Stimulated activated CD4-positive, alpha-beta T cell treated with anti-CD3 and anti-CD28 coated beads, Interleukin-4, amount 100 ng/mL, for 4 hours (primary cell): Measurements from ENCODE around the gene EDN2.

Experiments used
- DNase-seq, 2 experiments: peaks; one replicate each; pipeline ENCODE4 v3.0.0-alpha.2; 2020

The EDN2 gene

DNA sequence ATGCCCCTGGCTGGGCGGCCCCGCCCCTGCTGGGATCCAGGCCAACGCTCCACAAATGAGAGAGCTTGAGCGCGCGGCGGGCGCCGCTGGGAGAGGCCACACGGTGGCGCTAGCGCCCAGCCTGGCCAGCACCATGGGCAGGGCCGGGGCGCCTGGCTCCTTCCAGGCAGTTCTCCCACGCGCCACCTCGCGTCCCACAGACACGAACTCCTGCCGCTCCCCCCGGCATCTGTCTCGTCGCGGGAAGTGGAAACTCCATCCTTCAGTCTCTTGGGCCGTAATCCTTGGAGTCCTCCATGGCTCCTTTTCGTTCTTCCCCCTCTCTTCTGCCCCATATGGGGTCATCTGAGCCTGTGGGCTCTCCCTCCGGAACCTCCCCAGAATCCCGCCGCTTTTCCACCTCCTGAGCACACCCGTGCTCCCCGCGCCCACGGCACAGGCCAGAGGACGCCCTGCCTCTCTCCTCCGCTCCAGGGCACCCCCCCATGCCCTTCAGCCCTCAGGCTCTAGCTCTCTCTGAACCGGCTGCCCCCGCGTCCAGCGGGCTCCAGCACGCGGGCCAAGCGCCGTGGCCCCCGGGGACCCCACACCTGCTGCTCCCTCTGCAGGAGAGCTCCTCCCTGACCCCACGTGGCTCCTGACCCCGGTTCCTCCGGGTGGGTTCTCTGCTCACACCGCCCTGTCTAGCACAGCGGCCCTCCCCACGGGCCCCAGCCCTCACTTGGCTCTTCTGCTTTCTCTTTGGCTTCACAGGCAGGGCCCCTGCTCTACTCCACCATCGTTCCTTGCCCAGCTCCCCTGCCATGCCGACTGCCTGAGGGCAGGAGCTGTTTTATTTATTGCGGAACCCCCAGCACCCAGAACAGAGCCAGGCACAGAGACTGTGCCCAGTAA lies 31.9 kb upstream of the EDN2 start:
- DNase-seq, result peak; percentile 43 to 60

DNA sequence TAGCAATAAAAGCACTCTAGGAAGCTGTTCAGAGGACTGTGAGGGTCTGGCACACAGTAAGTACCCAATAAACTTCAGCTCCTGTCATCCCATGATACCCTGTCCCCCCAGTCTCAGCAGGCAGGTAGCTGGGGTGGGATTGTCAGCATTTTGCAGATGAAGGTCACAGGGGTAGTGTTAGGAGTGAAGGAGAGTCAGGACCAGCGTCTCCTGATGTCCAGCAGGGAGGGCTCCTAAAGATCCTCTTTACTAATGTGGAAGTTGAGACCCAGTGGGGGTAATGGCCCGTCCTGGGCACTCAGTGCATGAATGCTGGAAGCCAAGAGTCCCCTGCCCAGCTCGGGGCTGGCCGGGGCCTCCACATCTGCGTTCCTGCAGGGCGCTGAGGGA lies 31.3 kb upstream of the EDN2 start:
- DNase-seq, result no peak

DNA sequence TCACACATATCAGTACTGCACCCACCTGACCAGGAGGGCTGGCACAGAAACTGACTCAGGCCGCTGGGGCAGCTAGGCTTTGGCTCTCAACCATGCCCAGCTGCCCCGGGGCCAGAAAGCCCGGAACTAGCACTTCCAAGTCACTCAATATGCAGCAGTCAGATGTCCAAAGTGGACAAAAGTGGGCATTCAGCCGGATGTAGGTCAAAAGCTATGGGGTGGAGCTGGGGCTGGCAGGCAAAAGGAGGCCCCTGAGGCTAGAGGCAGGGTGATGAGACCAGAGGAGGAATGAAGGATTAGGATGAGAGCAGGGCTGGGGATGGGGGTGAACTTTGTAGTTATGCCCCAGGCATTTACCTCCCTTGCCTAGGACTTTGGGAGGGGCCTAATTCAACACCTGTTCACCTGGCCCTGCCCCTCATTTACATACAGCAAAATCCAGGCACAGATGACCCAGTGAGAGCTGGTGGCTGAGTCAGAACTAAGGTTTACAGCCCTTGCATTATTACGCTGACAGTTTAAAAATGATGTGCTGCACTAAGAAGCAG lies 30.7 kb upstream of the EDN2 start:
- no peak for DNase-seq

GRCh38 chr1:41514381-41514780 lies 29.9 kb upstream of the EDN2 start:
- DNase-seq, result no peak

- DNase-seq, result no peak
Measured at GRCh38 chr1:41513383-41513735, 28.9 kb upstream of the EDN2 start.

DNA sequence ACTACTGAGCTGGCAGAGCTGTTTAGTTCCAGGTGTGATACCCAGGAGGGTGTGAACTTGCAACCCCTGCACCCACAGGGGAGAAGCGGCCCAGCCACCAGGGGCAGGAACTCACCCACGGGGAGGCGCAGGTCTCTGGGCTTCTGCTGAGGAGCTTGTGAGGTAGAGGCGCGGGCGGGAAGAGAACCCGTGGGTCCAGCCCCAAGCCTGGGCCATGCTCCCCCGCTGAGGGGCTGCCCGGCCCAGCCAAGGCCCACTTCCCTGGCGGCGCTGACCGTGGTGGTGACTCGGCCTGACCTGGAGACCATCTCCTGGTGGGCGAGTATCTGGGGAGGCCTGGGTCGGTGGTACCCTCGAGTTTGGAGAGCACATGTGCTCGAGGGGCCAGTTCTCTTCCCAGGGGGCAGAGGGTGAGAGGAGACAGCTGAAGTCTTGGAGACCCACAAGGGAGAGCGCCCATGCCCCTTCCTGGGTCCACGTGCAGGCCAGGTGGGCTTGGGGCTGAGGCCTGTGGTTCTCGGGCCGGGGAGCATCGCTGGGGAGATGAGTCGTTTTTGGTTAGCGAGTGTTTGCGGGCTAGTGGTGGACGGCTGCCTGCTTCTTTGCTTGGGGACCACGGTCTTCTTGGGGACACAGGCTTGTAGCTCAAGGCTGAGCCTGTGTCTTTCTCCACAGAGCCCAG lies 28.4 kb upstream of the EDN2 start:
- no peak for DNase-seq

GRCh38 chr1:41511239-41511540 lies 26.7 kb upstream of the EDN2 start:
- DNase-seq, result no peak

DNA sequence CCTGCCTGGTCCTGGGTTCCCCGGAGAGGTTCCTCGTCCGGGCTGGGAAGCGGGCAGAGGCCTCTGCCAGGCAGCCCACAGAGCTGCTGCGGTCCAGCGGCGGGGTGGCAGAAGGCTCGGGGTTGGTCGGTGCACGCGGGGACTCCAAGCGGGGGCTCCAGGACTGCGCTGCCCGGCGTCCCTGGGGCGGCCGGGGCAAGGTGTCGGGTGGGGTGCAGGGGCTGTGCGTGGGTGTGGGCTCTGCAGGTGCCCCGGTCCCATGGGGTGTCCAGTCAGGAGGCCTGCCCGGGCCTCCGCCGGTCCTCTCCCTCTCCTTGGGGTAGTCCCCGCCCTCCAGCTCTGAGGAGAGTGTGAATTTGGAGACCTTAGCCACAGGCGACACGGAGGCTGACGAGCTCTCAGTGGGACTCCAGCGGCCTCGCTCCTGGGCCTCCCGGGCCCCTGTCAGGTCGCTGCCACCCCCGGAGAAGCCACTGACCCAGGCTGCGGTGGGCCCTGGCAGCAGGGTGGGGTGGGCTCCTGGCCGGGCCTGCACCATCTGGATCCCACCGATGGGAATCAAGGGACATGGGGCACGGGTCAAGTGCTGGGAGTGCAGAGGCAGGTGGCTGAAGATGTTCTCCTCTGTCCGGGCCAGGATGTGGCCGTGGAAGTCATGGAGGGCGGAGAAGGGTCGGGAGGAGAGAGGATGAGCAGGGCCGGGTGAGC lies 26.2 kb upstream of the EDN2 start:
- no peak for DNase-seq

- DNase-seq, result no peak
Measured at GRCh38 chr1:41509270-41509671, 24.8 kb upstream of the EDN2 start.

GRCh38 chr1:41508290-41508689 lies 23.8 kb upstream of the EDN2 start:
- no peak for DNase-seq

DNA sequence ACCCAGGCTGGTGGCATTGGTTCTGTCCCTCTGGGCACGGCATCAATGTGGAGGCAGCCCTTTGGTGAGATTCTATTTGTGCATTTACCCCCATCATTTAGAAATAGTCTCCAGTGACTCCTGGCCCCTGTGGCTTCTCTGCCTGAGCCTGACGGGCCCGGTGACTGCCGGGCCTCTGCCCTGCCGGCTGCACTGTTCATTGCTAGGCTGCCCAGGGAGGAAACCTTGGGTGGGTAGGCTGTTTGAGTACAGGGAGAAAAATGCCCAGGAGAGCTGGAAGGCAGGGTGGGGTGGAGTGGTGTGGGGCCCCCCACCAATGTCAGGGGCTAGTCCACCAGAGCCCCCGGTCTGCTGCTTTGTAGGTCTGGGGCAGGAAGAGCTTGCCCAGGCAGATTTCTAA lies 23.4 kb upstream of the EDN2 start:
- no peak for DNase-seq

DNA sequence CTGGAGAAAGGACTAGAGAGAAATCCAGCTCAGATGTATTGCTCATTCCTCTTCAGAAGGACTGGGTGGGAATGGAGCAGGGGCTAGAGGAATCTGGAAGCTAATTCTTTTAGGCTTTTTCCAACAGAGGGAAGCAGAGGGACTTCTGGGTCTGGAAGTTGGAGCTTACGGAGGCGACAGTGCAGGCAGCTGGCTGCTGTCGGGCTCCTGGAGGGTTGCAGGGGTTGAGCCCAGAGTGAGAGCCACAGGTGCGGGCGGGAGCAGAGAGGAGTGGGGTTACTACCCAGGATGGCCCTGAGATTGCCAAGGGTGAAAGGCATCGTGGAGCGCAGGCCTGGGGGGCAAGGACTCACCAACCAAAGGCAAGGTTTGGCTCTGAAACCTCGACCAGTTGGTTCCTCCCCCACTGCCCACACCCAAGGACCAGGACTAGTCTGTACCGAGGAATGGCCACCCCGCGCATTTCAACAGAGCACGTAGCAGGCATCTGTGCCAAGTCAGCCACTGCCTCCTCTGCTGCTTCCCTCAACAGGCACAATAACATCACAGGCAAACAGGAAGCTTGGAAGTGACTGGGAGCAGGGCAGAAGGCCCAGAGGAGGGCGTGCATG lies 22.7 kb upstream of the EDN2 start:
- DNase-seq, result no peak

DNA sequence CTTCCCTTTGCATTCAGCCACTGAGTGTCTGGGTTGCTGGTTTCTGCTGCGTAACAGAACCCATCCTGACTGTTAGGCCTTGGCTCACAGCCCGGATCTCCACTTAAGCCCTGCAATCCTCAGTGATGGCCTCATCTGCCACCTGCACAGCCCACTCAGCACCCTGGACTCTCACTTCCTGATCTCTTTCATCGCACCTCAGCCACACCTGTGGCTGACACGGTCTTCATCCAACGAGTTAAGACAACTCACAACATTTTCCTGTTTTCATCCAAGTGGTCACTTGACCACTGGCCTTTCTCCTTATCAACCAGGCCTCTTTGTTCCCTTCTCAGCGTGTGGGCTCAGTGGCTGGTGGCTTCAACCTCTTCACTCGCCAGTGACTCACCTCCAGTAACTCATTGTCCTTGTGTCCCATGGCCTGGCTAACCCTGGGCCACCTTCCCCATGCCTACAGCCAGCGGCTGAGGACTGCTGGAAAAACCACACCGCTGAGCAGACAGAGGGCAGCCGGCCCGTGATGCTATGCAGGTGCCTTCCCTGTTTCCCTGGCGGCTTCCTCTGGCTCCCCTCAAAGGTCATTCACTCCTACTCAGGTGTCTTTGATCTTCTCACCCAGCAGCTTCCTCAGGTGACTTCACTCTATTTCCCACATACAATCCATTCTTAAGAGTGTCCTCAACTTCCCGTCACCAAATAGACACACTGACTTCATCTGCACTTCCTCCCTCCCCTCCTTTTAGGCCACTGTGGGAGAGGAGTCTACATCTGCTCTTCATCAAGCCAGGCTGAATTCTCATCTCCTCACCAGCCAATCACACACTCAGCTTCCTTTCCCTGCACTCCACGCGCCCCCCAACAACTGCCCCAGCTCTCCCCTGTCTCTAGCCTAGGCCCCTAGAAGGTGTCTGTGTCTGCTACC lies 19.9 kb upstream of the EDN2 start:
- no peak for DNase-seq

DNA sequence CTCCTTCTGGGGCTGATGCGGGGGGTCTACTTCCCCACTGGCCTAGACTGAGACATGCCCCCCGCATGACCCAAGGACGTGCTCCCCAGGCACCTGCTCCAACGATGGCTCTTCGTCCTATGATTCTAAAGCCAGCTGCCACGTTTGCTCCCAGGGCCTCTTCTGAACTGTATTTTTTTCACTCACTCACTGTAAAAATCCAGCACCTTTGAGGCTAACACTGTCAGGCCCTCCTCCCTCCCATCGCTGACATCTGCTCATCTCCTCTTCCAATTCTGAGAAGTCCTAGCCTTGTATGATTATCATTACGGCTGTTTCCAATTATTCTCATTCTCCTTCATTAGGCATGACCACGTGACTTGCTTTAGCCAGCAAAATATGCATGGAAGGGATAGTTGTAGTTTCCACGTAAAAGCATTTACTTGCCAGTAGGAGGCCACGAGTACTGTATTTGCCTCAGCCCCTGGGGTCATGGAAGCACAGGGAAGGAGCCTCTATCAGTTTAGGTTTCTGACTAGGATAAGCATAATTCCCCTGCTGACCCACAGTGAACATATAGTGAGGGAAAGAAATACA lies 19.1 kb upstream of the EDN2 start:
- no peak for DNase-seq

- no peak for DNase-seq
Measured at GRCh38 chr1:41502912-41503311, 18.4 kb upstream of the EDN2 start.

GRCh38 chr1:41501581-41501980 lies 17.1 kb upstream of the EDN2 start:
- no peak for DNase-seq

GRCh38 chr1:41500781-41501518 lies 16.5 kb upstream of the EDN2 start:
- DNase-seq, result no peak

DNA sequence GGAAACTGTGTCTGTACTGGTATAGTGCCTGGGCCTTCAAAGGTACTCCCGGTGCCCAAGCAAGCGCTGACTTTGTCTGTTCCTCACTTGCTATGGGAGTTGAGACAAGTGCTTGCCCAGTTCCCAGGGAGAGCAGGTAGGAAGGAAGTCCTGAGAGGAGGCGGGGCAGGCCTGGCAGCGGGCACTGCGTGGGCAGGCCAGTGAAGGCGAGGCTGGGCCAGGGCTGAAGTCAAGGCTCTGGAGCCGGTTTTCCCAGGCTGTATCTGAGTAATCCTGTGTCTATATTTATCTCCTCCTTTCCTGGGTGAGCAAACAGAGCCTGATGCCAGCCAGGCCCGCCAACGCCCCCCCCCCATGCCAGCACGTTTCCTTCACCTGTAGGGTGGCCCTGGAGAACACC lies 15.9 kb upstream of the EDN2 start:
- no peak for DNase-seq

DNA sequence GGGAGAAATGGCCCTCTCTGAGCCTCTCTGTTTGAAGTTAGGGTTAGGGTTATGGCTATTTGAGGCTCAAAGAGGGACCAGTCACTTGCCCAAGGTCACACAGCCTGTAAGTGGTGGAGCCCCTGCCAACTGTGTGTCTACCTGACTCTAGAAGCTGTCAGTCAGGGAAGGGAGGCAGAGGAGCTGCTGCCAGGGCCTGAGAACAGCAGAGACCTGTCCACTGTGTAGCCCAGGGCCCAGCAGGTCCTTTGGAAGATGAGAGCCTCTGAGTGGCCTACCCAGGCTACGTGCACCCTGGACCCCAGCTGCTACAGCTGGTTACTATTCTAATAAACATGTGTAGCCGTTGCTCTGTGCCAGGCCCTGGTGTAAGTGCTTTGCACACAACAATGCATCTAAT lies 15.1 kb upstream of the EDN2 start:
- DNase-seq, result no peak

GRCh38 chr1:41498804-41499203 lies 14.3 kb upstream of the EDN2 start:
- no peak for DNase-seq

GRCh38 chr1:41498391-41498790 lies 13.9 kb upstream of the EDN2 start:
- DNase-seq, result no peak
